ENCODE results near the gene KTN1. TPM values are rescaled to one million over a fixed set of nuclear protein-coding genes. Genes with fewer than 3 reads are reported as not detected.
A peak's percentile ranks its signal among the peaks of the same experiment; 100 is the strongest.

The KTN1 gene
- total and polyA plus RNA-seq, 12 donors = 161 to 293 (median 247) TPM

GRCh38 chr14:55609681-55610080 lies 29.7 kb downstream of the KTN1 start:
- Histone ChIP-seq H3K4me1 (peaks cover 0 to 93% (median 56%) of the 10 kb centered on the region in 9 donors), H3K4me3 (no peak overlapping the region), H3K27me3 (no peaks in the 10 kb centered on the region), H3K27ac (peak overlapping the region in 2 of 10 donors; percentile 15 to 16), H3K36me3 (peaks cover 0 to 26% (median 0%) of the 10 kb centered on the region in 9 donors), H3K9me3 (no peaks in the 10 kb centered on the region)
- TF ChIP-seq, protein P1, sequence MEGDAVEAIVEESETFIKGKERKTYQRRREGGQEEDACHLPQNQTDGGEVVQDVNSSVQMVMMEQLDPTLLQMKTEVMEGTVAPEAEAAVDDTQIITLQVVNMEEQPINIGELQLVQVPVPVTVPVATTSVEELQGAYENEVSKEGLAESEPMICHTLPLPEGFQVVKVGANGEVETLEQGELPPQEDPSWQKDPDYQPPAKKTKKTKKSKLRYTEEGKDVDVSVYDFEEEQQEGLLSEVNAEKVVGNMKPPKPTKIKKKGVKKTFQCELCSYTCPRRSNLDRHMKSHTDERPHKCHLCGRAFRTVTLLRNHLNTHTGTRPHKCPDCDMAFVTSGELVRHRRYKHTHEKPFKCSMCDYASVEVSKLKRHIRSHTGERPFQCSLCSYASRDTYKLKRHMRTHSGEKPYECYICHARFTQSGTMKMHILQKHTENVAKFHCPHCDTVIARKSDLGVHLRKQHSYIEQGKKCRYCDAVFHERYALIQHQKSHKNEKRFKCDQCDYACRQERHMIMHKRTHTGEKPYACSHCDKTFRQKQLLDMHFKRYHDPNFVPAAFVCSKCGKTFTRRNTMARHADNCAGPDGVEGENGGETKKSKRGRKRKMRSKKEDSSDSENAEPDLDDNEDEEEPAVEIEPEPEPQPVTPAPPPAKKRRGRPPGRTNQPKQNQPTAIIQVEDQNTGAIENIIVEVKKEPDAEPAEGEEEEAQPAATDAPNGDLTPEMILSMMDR (IDR thresholded peaks at IDR 0.05) = no peak
- 28 to 38% methylated on average over 4 of the region's 4 CpGs for WGBS, 2 donors
- intact Hi-C loops (cut with DNase I) = no loop called here
- DNase-seq (no peak), ATAC-seq (no peak)

DNA sequence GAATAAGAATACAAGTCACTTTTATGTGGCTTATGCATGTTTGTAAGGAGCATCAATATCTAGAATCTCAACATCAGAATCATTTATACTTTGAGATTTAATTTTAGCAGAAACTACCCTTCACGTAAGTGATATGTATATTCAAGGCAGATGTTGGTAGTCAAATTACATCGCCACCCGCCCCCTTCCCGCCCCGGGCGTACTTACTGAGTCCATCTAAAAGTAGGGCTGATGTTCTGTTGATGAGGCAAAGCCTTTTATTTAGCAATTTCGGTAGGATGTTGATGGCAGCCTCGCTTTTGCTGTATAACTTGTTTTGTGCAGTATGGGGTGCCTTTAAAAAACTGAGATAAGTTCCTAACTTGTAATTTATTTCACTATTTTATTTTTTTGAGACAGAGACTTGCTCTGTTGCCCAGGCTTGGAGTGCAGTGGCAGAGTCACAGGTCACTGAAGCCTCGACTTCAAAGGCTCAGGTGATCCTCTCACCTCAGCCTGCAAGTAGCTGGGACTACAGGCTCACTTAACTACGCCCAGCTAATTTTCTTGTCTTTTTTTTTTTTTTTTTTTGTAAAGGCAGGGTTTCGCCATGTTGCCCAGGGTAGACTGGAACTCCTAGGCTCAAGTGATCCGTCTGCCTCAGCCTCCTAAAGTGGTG lies 30.8 kb downstream of the KTN1 start:
- Histone ChIP-seq H3K4me3 (no peak overlapping the region), H3K27ac (no peak overlapping the region), H3K36me3 (peaks cover 0 to 38% (median 6%) of the 10 kb centered on the region in 9 donors), H3K27me3 (no peaks in the 10 kb centered on the region), H3K9me3 (no peaks in the 10 kb centered on the region), H3K4me1 (peaks cover 0 to 92% (median 48%) of the 10 kb centered on the region in 9 donors)
- 89 to 93% methylated on average over 12 of the region's 12 CpGs for WGBS, 2 donors
- DNase-seq (no peak), ATAC-seq (no peak)
- TF ChIP-seq, protein P1 (IDR thresholded peaks at IDR 0.05) = no peak
- intact Hi-C loops (cut with DNase I) = no loop called here

DNA sequence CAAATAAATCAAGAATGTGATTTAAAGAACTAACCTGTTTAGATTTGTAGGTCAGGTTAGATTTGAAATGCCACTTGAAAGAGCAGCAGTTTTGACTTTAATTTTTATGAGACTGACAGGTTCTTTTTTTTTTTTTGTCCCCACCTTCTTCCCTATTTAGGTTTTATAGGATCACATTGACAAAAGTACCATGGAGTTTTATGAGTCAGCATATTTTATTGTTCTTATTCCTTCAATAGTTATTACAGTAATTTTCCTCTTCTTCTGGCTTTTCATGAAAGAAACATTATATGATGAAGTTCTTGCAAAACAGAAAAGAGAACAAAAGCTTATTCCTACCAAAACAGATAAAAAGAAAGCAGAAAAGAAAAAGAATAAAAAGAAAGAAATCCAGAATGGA lies 31.9 kb downstream of the KTN1 start:
- Histone ChIP-seq H3K4me1 (peaks cover 0 to 82% (median 37%) of the 10 kb centered on the region in 9 donors), H3K4me3 (no peak overlapping the region), H3K9me3 (no peaks in the 10 kb centered on the region), H3K36me3 (peaks cover 0 to 48% (median 12%) of the 10 kb centered on the region in 9 donors), H3K27ac (no peak overlapping the region), H3K27me3 (no peaks in the 10 kb centered on the region)
- DNase-seq (no peak), ATAC-seq (no peak)
- TF ChIP-seq, protein P1 (IDR thresholded peaks at IDR 0.05) = no peak
- intact Hi-C loops (cut with DNase I) = no loop called here

DNA sequence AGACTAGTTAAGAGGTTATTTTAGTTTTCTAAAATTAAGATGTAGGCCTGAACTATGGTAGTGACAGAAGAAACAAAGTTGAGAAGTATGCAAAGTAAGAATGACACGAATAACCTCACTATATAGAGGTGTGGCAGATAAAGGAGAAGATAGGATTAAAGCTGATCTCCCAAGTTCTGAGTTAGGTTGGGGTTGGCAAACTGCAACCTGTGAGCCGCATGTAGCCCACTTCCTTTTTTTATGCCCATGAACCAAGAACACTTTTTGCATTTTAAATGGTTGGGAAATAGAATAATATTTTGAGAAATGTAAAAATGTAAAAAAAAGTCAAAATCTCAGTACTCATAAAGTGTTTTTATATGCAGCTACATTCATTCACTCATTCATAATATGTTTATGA lies 34.3 kb downstream of the KTN1 start:
- H3K36me3 ChIP-seq = peaks cover 0 to 72% (median 33%) of the 10 kb centered on the region in 9 donors
- no peak overlapping the region for H3K4me3 ChIP-seq
- H3K9me3 ChIP-seq = peaks cover 0 to 2% (median 0%) of the 10 kb centered on the region in 11 donors
- 85 to 95% methylated on average over 2 of the region's 2 CpGs for WGBS, 2 donors
- DNase-seq = no peak
- H3K27me3 ChIP-seq = no peaks in the 10 kb centered on the region
- TF ChIP-seq, protein P1 (IDR thresholded peaks at IDR 0.05) = no peak
- H3K27ac ChIP-seq = no peak overlapping the region
- peaks cover 0 to 58% (median 32%) of the 10 kb centered on the region in 9 donors for H3K4me1 ChIP-seq
- intact Hi-C loops (cut with DNase I) = no loop called here
- ATAC-seq = no peak
